Vagina (tissue), 2 donors: ENCODE measurements around the gene LOXL4. TPM values are rescaled to one million over a fixed set of nuclear protein-coding genes. Genes with fewer than 3 reads are reported as not detected.
A peak's percentile ranks its signal among the peaks of the same experiment; 100 is the strongest.

Source experiments
- DNase-seq, 2 donors: peaks; one replicate each; pipeline ENCODE4 v3.0.0-alpha.2; 2017; ENCODE audit errors: extremely low spot score in 2 of 2
- H3K27ac ChIP-seq: fragments of 200-600 bp; sonication (generic); one replicate; pipeline ENCODE4 v1.5.1; 2019
- H3K27me3 ChIP-seq: fragments of 200-600 bp; sonication (generic); one replicate; pipeline ENCODE4 v1.5.1; 2019
- H3K36me3 ChIP-seq, 2 donors: fragments of 200-600 bp; sonication (generic); one replicate each; pipeline ENCODE4 v1.5.1; 2017 to 2019
- H3K4me1 ChIP-seq: fragments of 200-600 bp; sonication (generic); one replicate; pipeline ENCODE4 v1.5.1; 2019
- H3K4me3 ChIP-seq, 2 donors: fragments of 200-600 bp; sonication (generic); 1 replicate in 1 of 2; 2 replicates in 1 of 2; pipeline ENCODE4 v1.5.1; 2016 to 2019
- H3K9me3 ChIP-seq: fragments of 200-600 bp; sonication (generic); one replicate; pipeline ENCODE4 v1.5.1; 2019
- CTCF ChIP-seq, 3 experiments: fragments of 450-650 bp in 2 of 3; fragments of 200-600 bp in 1 of 3; sonication (generic) in 1 of 3; IDR thresholded peaks; one replicate each; pipeline ENCODE4 v1.5.1; 2017 to 2019; ENCODE audit warnings: antibody characterized with exemption in 3 of 3, mild to moderate bottlenecking in 2 of 3, moderate library complexity in 2 of 3
- POLR2A ChIP-seq, 2 donors: fragments of 450-650 bp; IDR thresholded peaks; one replicate each; pipeline ENCODE4 v1.6.1; 2017; ENCODE audit warnings: antibody characterized with exemption in 2 of 2, mild to moderate bottlenecking in 2 of 2, moderate library complexity in 2 of 2
- POLR2AphosphoS5 ChIP-seq, 2 donors: sonication (generic); formaldehyde crosslinking; IDR thresholded peaks; one replicate each; pipeline ENCODE4 v1.9.0; 2017; ENCODE audit warnings: antibody characterized with exemption in 2 of 2, mild to moderate bottlenecking in 2 of 2, low read depth in 1 of 2; ENCODE audit not compliant: insufficient read depth in 1 of 2
- intact Hi-C: fragments of 100-400 bp; cut with DNase I; formaldehyde crosslinking; loops from one replicate; pipeline ENCODE4 v1.15.1; 2023
- total RNA-seq: library from RNA; depleted of rRNA; stranded (reverse); fragments of >200 nt; gene quantifications from one replicate; pipeline ENCODE4 v1.2.3, GENCODE V29; 2016

Gene LOXL4
- total RNA-seq, 1 donor from 2014 or later: 5.2 TPM

- peaks cover 33% of the 10 kb centered on the region for H3K4me1 ChIP-seq
Measured at GRCh38 chr10:98312822-98313221, 44.8 kb upstream of the LOXL4 start.

GRCh38 chr10:98312349-98312748 lies 44.4 kb upstream of the LOXL4 start:
- intact Hi-C loops: no loop called here
- Histone ChIP-seq H3K4me3 (no peak overlapping the region), H3K9me3 (no peaks in the 10 kb centered on the region), H3K27me3 (no peaks in the 10 kb centered on the region), H3K4me1 (peaks cover 33% of the 10 kb centered on the region), H3K36me3 (no peaks in the 10 kb centered on the region), H3K27ac (no peak overlapping the region)
- no peak for DNase-seq
- TF ChIP-seq CTCF (IDR thresholded peaks at IDR 0.05) (no peak), POLR2AphosphoS5 (IDR thresholded peaks at IDR 0.05; ENCODE audit: insufficient read depth in 1 of 2, low read depth in 1 of 2) (no peak), POLR2A (IDR thresholded peaks at IDR 0.05) (no peak)

More at GRCh38 chr10:98312822-98313221, 44.8 kb upstream of the LOXL4 start:
- H3K27me3 ChIP-seq: no peaks in the 10 kb centered on the region
- DNase-seq: no peak
- H3K27ac ChIP-seq: no peak overlapping the region
- no peaks in the 10 kb centered on the region for H3K9me3 ChIP-seq
- intact Hi-C loops: no loop called here
- no peaks in the 10 kb centered on the region for H3K36me3 ChIP-seq
- no peak overlapping the region for H3K4me3 ChIP-seq
- TF ChIP-seq CTCF (IDR thresholded peaks at IDR 0.05) (no peak), POLR2AphosphoS5 (IDR thresholded peaks at IDR 0.05; ENCODE audit: insufficient read depth in 1 of 2, low read depth in 1 of 2) (no peak)

GRCh38 chr10:98310701-98311100 lies 42.7 kb upstream of the LOXL4 start:
- Histone ChIP-seq H3K27me3 (no peaks in the 10 kb centered on the region), H3K36me3 (no peaks in the 10 kb centered on the region), H3K9me3 (no peaks in the 10 kb centered on the region), H3K4me1 (peaks cover 33% of the 10 kb centered on the region), H3K4me3 (no peak overlapping the region), H3K27ac (no peak overlapping the region)
- intact Hi-C loops: no loop called here
- TF ChIP-seq POLR2AphosphoS5 (IDR thresholded peaks at IDR 0.05; ENCODE audit: insufficient read depth in 1 of 2, low read depth in 1 of 2) (no peak), CTCF (IDR thresholded peaks at IDR 0.05) (no peak), POLR2A (IDR thresholded peaks at IDR 0.05) (no peak)
- no peak for DNase-seq

- intact Hi-C loops: loop anchor here (5.0 kb wide), 1 partner anchor 132 kb away; no protein-coding TSS in a partner anchor
- Histone ChIP-seq H3K36me3 (no peaks in the 10 kb centered on the region), H3K27ac (peak overlapping the region; percentile 62), H3K27me3 (no peaks in the 10 kb centered on the region), H3K9me3 (no peaks in the 10 kb centered on the region), H3K4me3 (peak overlapping the region; percentile 21 to 30), H3K4me1 (peaks cover 27% of the 10 kb centered on the region)
- TF ChIP-seq CTCF (IDR thresholded peaks at IDR 0.05) (peak; percentile 53 to 86 (median 82)), POLR2AphosphoS5 (IDR thresholded peaks at IDR 0.05; ENCODE audit: insufficient read depth in 1 of 2, low read depth in 1 of 2) (peak in 1 of 2 donors; percentile 50), POLR2A (IDR thresholded peaks at IDR 0.05) (no peak)
- DNase-seq: no peak
Measured at GRCh38 chr10:98309366-98310355, 41.7 kb upstream of the LOXL4 start.
